ENCODE measurements around the gene ZNF524. TPM values are rescaled to one million over a fixed set of nuclear protein-coding genes. Genes with fewer than 3 reads are reported as not detected.

ZNF524 gene
- polyA plus RNA-seq, 1 of the 3 experiments (the other 2 are of a cell fraction), result 7.3 TPM

DNA sequence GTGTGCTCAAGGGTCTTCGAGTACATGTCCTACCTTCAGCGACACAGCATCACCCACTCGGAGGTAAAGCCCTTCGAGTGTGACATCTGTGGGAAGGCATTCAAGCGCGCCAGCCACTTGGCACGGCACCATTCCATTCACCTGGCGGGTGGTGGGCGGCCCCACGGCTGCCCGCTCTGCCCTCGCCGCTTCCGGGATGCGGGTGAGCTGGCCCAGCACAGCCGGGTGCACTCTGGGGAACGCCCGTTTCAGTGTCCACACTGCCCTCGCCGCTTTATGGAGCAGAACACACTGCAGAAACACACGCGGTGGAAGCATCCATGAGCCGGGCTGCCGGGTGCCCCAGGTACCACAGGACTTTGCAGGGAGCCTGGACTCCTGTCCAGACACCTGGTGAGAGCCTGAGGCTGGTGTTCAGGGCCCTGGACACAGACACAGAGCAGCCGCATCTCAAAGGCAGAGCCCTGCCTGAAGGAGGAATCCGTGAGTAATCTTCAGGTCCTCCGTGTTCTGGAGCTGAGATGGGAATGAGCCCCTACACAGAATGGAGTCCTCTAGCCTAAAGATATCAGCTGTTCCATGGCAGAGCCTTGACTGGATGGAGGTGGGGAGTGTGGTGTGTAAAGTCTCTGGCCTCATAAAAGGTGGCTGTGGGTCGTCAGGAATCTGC is 44.9 kb downstream of the ZNF524 start:
- Histone ChIP-seq H3K4me3 (ENCODE audit: low read depth in 2 of 2, low read length in 1 of 2) (peak overlapping the region; percentile 53 to 81; a peak in 3 of 4 replicates), H3K4me1 (ENCODE audit: control insufficient read depth in 1 of 2, insufficient read depth in 2 of 2, low read depth in 1 of 2, low read length in 1 of 2) (peaks cover 19 to 48% of the 10 kb centered on the region in 2 experiments; a peak in 2 of 4 replicates), H3K36me3 (replicated peaks in 1 of 2; ENCODE audit: control insufficient read depth in 1 of 2, insufficient read depth in 2 of 2, low read length in 1 of 2) (peaks cover 3 to 13% of the 10 kb centered on the region in 2 experiments), H3K4me2 (peak overlapping the region; percentile 95), H3K9me2 (no peaks in the 10 kb centered on the region), H2AFZ (ENCODE audit: low read depth) (no peak overlapping the region), H4K20me1 (ENCODE audit: insufficient read depth) (no peaks in the 10 kb centered on the region), H3K9ac (peak overlapping the region; percentile 86; the same call in 1 of the 2 replicates), H3K27ac (ENCODE audit: low read depth in 2 of 2, low read length in 1 of 2) (no peak overlapping the region), H3K79me2 (ENCODE audit: insufficient read depth) (peaks cover 66% of the 10 kb centered on the region), H3F3A (replicated peaks; ENCODE audit: insufficient read depth) (peaks cover 27% of the 10 kb centered on the region), H3K27me3 (ENCODE audit: insufficient read depth) (no peaks in the 10 kb centered on the region), H3K9me3 (no peaks in the 10 kb centered on the region)
- peak; percentile 2 for DNase-seq
- TF ChIP-seq RCOR1 (IDR thresholded peaks at IDR 0.05; ENCODE audit: low read length) (no peak), USF1 (IDR thresholded peaks at IDR 0.05; ENCODE audit: borderline replicate concordance, low read depth) (no peak), GATA2 (CRISPR knock-in tag; IDR thresholded peaks at IDR 0.05) (no peak), SIN3A (IDR thresholded peaks at IDR 0.05; ENCODE audit: borderline replicate concordance, low read depth, low read length) (no peak), POLR2AphosphoS5 (IDR thresholded peaks at IDR 0.05; ENCODE audit: low read depth, low read length) (no peak), MXI1 (IDR thresholded peaks at IDR 0.05; ENCODE audit: low read depth, low read length) (no peak), GABPA (IDR thresholded peaks at IDR 0.05; ENCODE audit: low read depth) (no peak), EZH2phosphoT487 (IDR thresholded peaks at IDR 0.05; ENCODE audit: borderline replicate concordance, low read depth) (no peak)
- CTCF ChIA-PET, result interaction anchor here (1.5 to 3.9 kb wide), 3 partner anchors 9 to 26 kb away, joined by 6 to 22 read pairs (median 7); no protein-coding TSS in a partner anchor
- POLR2A ChIA-PET, result no interaction called here
- 92% methylated on average over 16 of the region's 28 CpGs for WGBS (ENCODE audit: low lambda C conversion rate)

- CTCF ChIA-PET, result interaction anchor here (1.5 to 3.9 kb wide), 2 partner anchors 9 to 14 kb away, joined by 6 to 22 read pairs; no protein-coding TSS in a partner anchor
Measured at GRCh38 chr19:55645512-55645881, 45.4 kb downstream of the ZNF524 start.

More at GRCh38 chr19:55645512-55645881, 45.4 kb downstream of the ZNF524 start:
- POLR2A ChIA-PET, result no interaction called here
- Histone ChIP-seq H3K4me3 (ENCODE audit: low read depth in 2 of 2, low read length in 1 of 2) (no peak overlapping the region), H3K27ac (ENCODE audit: low read depth in 2 of 2, low read length in 1 of 2) (no peak overlapping the region), H4K20me1 (ENCODE audit: insufficient read depth) (no peaks in the 10 kb centered on the region), H3K4me1 (ENCODE audit: control insufficient read depth in 1 of 2, insufficient read depth in 2 of 2, low read depth in 1 of 2, low read length in 1 of 2) (peaks cover 14 to 43% of the 10 kb centered on the region in 2 experiments; a peak in 2 of 4 replicates), H3F3A (replicated peaks; ENCODE audit: insufficient read depth) (peaks cover 22% of the 10 kb centered on the region), H3K9ac (no peak overlapping the region), H2AFZ (ENCODE audit: low read depth) (no peak overlapping the region), H3K4me2 (no peak overlapping the region), H3K79me2 (ENCODE audit: insufficient read depth) (peaks cover 61% of the 10 kb centered on the region), H3K27me3 (ENCODE audit: insufficient read depth) (no peaks in the 10 kb centered on the region), H3K9me3 (no peaks in the 10 kb centered on the region), H3K36me3 (replicated peaks in 1 of 2; ENCODE audit: control insufficient read depth in 1 of 2, insufficient read depth in 2 of 2, low read length in 1 of 2) (peaks cover 3 to 17% of the 10 kb centered on the region in 2 experiments), H3K9me2 (no peaks in the 10 kb centered on the region)
- TF ChIP-seq MXI1 (IDR thresholded peaks at IDR 0.05; ENCODE audit: low read depth, low read length) (no peak), ZBTB33 (IDR thresholded peaks at IDR 0.05; ENCODE audit: borderline replicate concordance, low read depth) (no peak), CTCF (IDR thresholded peaks at IDR 0.05) (no peak)
- WGBS (ENCODE audit: low lambda C conversion rate), result 80% methylated on average over 5 of the region's 5 CpGs
- DNase-seq, result peak; percentile 2
